ENCODE measurements around the gene FANK1.
"Not testable (repeated sequence)": the region's sequence is repeated elsewhere in the genome, so short reads cannot be mapped to it uniquely, and the experiment has no call there.

Gene FANK1

DNA sequence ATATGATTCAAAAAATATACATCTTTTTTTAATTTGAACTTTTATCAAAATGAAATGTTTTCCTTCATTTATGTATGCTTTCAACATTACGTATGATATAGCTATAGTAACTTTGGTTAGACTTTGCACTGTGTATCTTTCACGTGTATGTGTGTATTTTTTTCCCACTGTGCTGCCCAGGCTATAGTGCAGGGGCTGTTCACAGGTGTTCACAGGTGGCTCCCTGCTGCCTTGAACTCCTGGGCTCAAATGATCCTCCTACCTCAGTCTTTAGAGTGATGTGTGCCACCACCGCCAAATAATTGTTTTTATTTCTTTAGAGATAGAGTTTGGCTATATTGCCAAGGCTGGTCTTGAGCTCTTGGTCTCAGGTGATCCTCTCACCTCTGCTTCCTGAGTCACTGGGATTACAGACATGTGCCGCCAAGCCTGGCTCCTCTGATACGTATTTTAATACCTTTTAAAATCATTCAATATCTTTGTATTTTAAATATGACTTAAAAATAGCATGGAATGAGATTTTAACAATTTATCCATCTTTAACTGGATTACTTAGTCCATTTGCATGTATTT lies 29.0 kb downstream of the FANK1 start:
- no peak for FAIRE-seq
- no peak for DNase-seq (ENCODE audit: insufficient read length, low spot score)
- TF ChIP-seq, protein P1, sequence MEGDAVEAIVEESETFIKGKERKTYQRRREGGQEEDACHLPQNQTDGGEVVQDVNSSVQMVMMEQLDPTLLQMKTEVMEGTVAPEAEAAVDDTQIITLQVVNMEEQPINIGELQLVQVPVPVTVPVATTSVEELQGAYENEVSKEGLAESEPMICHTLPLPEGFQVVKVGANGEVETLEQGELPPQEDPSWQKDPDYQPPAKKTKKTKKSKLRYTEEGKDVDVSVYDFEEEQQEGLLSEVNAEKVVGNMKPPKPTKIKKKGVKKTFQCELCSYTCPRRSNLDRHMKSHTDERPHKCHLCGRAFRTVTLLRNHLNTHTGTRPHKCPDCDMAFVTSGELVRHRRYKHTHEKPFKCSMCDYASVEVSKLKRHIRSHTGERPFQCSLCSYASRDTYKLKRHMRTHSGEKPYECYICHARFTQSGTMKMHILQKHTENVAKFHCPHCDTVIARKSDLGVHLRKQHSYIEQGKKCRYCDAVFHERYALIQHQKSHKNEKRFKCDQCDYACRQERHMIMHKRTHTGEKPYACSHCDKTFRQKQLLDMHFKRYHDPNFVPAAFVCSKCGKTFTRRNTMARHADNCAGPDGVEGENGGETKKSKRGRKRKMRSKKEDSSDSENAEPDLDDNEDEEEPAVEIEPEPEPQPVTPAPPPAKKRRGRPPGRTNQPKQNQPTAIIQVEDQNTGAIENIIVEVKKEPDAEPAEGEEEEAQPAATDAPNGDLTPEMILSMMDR (IDR thresholded peaks at IDR 0.05; ENCODE audit: insufficient read depth, missing control alignments): no peak

DNA sequence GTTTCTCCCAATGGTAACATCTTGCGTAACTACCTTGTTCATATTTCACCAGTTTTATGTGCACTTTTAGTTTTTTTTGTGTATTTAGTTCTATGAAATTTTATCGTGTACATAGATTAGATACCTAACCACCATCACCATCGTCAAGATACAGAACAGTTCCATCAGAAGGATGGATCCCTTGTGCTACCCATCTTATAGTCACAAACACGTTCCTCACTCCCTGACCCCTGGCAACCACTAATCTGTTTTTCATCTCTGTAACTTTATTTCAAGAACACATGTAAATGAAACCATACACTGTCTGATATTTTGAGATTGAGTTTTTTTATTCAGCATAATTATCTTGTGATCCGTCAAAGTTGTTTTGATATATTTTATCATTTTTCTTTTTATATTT lies 29.9 kb downstream of the FANK1 start:
- no peak for DNase-seq (ENCODE audit: insufficient read length, low spot score)
- TF ChIP-seq, protein P1 (IDR thresholded peaks at IDR 0.05; ENCODE audit: insufficient read depth, missing control alignments): no peak
- no peak for FAIRE-seq

DNA sequence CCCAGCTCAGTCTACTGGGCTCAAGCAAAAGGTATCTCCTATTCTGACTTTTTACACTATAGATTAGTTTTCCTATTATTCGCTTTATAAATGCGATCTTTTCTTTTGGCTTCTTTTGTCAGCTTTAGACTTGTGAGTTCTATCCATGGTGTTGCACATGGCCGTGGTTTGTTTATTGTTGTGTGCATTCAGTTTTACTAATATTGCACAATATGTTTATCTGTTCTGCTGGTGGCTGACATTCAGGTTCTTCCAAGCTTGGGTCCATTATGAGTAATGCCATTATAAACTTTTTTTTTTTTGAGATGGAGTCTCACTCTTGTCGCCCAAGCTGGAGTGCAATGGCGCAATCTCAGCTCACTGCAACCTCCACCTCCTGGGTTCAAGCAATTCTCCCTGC lies 30.9 kb downstream of the FANK1 start:
- FAIRE-seq: not testable (repeated sequence)

DNA sequence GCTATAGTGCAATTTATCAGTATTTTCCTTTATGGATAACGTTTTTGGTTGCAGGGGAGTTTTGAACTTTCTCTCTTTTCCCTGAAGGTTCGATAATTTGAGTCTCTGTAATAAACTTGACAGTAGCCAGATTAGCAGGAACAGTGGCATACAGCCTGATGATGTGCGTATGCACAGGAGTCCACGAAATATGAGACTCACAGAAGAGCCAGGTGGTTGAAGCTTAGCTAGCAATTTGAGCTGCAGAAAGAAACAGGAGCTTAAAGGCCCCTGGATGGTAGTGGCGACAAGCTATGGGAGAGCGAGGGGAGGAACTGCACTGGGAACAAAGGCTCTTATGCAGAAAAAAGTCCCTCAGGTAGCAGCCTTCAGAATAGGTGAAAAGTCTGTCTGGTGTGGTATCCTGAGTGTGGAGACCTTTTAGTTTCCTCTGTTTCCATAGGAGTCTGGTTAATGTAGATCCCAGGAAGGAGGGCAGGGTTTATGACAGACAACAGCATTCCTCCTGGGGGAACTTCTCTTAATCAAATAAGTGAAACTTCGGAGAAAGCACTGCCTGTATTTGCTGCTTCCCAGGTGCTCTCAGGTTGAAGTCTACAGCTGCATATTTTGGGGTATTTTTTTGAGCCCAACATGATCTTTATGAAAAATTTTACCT lies 32.7 kb downstream of the FANK1 start:
- FAIRE-seq: no peak
- no peak for DNase-seq (ENCODE audit: insufficient read length, low spot score)
- TF ChIP-seq, protein P1 (IDR thresholded peaks at IDR 0.05; ENCODE audit: insufficient read depth, missing control alignments): no peak

More for the DNA sequence above, 30.9 kb downstream of the FANK1 start:
- not testable (repeated sequence) for DNase-seq (ENCODE audit: insufficient read length, low spot score)

DNA sequence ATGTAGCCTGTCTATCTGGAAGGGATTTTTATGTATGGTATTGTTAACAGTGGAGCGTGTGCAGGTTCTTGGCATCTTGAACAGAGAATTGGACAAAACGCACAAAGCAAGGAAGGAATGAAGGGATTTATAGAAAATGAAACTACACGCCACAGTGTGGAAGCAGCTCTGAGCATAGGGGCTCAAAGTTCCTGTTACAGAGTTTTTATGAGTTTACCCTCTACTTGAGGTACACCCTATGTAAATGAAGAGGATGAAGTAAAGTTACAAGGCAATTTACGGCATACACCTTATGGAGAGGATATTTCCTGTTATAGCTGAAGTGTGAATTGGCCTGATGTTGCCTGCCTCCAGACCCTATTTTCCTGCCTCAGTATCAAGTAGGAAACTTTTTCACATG lies 33.3 kb downstream of the FANK1 start:
- FAIRE-seq: no peak
- DNase-seq (ENCODE audit: insufficient read length, low spot score): no peak
- TF ChIP-seq, protein P1 (IDR thresholded peaks at IDR 0.05; ENCODE audit: insufficient read depth, missing control alignments): no peak

DNA sequence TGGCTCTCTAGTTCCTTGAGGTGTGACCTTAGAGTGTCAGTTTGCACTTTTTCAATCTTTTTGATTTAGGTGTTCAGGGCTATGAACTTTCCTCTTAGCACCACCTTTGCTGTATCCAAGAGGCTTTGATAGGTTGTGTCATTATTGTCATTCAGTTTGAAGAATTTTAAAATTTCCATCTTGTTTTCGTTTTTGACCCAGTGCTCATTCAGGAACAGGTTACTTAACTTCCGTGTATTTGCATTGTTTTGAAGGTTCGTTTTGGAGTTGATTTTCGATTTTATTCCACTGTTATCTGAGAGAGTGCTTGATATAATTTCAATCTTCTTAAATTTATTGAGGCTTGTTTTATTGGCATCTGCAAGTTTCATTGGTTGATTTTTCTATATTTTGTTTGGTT lies 37.3 kb downstream of the FANK1 start:
- DNase-seq (ENCODE audit: insufficient read length, low spot score) (no peak), FAIRE-seq (no peak)
- TF ChIP-seq, protein P1 (IDR thresholded peaks at IDR 0.05; ENCODE audit: insufficient read depth, missing control alignments): no peak

DNA sequence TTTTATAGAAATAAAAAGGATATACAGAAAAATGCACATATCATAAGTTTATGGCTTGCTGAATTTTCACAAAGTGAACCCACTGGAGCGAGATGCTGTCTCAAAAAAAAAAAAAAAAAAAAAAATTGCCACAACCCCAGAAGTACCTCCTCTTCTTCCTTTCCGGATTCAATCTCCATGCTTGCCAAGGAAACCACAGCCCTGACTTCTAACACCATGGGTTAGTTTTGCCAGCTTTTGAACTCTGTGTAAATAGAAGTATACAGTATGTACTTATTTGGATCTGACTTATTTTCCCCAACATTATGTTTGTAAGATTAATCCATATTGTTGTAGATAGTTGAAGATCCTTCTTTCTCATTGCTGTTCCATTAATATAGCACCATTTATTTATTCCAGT lies 40.0 kb downstream of the FANK1 start:
- DNase-seq (ENCODE audit: insufficient read length, low spot score) (no peak), FAIRE-seq (no peak)
- TF ChIP-seq, protein P1 (IDR thresholded peaks at IDR 0.05; ENCODE audit: insufficient read depth, missing control alignments): no peak
